ENCODE results near the gene SLFN5. TPM values are rescaled to one million over a fixed set of nuclear protein-coding genes. Genes with fewer than 3 reads are reported as not detected.
"Not testable (repeated sequence)": the region's sequence is repeated elsewhere in the genome, so short reads cannot be mapped to it uniquely, and the experiment has no call there.

Gene SLFN5
- total and polyA plus RNA-seq, 2 donors (not counting 1 experiment from before 2014, with no cell fraction given): 101 to 170 TPM

- H3K27me3 ChIP-seq (ENCODE audit: control insufficient read depth, insufficient read depth, low read length): no peaks in the 10 kb centered on the region
- H3K79me2 ChIP-seq (ENCODE audit: control insufficient read depth, insufficient read depth, low read length): no peaks in the 10 kb centered on the region
- DNase-seq (ENCODE audit: low read depth in 2 of 2): no peak
- H3K27ac ChIP-seq (ENCODE audit: insufficient read depth, low read length): no peak overlapping the region
- no peaks in the 10 kb centered on the region for H3K36me3 ChIP-seq (ENCODE audit: control insufficient read depth, insufficient read depth, low read length)
- H3K4me2 ChIP-seq (ENCODE audit: extremely low read depth, insufficient read depth, low read length): no peak overlapping the region
- no peak overlapping the region for H2AFZ ChIP-seq (ENCODE audit: low read length)
- H3K4me3 ChIP-seq (replicated peaks in 1 of 4; ENCODE audit: control extremely low read depth in 1 of 4, insufficient read depth in 1 of 4, low read depth in 3 of 4, low read length in 4 of 4): no peak overlapping the region
- H3K4me1 ChIP-seq (ENCODE audit: control insufficient read depth, extremely low read depth, insufficient read depth, low read length): peaks cover 8% of the 10 kb centered on the region
- no peaks in the 10 kb centered on the region for H4K20me1 ChIP-seq (ENCODE audit: control insufficient read depth, extremely low read depth, insufficient read depth, low read length)
- H3K9me3 ChIP-seq (ENCODE audit: control insufficient read depth, insufficient read depth, low read depth, low read length): no peaks in the 10 kb centered on the region
- no peak overlapping the region for H3K9ac ChIP-seq (ENCODE audit: insufficient read depth, low read length)
- TF ChIP-seq EZH2 (IDR thresholded peaks at IDR 0.05; ENCODE audit: low read length, missing control alignments): no peak
- TF ChIP-seq, protein P1, sequence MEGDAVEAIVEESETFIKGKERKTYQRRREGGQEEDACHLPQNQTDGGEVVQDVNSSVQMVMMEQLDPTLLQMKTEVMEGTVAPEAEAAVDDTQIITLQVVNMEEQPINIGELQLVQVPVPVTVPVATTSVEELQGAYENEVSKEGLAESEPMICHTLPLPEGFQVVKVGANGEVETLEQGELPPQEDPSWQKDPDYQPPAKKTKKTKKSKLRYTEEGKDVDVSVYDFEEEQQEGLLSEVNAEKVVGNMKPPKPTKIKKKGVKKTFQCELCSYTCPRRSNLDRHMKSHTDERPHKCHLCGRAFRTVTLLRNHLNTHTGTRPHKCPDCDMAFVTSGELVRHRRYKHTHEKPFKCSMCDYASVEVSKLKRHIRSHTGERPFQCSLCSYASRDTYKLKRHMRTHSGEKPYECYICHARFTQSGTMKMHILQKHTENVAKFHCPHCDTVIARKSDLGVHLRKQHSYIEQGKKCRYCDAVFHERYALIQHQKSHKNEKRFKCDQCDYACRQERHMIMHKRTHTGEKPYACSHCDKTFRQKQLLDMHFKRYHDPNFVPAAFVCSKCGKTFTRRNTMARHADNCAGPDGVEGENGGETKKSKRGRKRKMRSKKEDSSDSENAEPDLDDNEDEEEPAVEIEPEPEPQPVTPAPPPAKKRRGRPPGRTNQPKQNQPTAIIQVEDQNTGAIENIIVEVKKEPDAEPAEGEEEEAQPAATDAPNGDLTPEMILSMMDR (conservative IDR thresholded peaks at IDR 0.05 in 1 of 2, IDR thresholded peaks at IDR 0.05 in 1 of 2; ENCODE audit: low read depth in 1 of 2, low read length in 2 of 2): no peak
Measured at GRCh38 chr17:35297666-35298065, 54.8 kb downstream of the SLFN5 start.

DNA sequence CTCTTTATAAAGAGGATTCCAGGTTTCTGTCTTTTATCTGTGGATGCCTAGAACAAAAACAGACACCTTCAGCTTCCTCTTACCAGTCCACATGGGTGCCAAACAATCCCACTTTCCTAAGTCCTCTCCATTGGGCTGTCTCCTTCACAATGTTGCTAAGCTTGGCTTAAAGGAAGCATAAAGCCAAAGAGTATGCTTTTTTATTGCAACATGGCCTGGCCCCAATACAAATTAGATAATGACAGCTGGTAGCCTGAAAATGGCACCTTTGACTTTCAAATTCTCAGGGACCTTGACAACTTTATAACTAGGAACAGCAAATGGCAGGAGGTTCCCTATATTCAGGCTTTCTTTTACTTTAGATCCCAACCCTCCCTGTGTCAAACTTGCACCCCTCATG lies 55.8 kb downstream of the SLFN5 start:
- Histone ChIP-seq H3K9ac (ENCODE audit: insufficient read depth, low read length) (no peak overlapping the region), H3K9me3 (ENCODE audit: control insufficient read depth, insufficient read depth, low read depth, low read length) (no peaks in the 10 kb centered on the region), H3K36me3 (ENCODE audit: control insufficient read depth, insufficient read depth, low read length) (no peaks in the 10 kb centered on the region), H3K4me1 (ENCODE audit: control insufficient read depth, extremely low read depth, insufficient read depth, low read length) (peaks cover 8% of the 10 kb centered on the region), H3K4me3 (replicated peaks in 1 of 4; ENCODE audit: control extremely low read depth in 1 of 4, insufficient read depth in 1 of 4, low read depth in 3 of 4, low read length in 4 of 4) (no peak overlapping the region), H3K27ac (ENCODE audit: insufficient read depth, low read length) (no peak overlapping the region), H3K4me2 (ENCODE audit: extremely low read depth, insufficient read depth, low read length) (no peak overlapping the region), H3K27me3 (ENCODE audit: control insufficient read depth, insufficient read depth, low read length) (no peaks in the 10 kb centered on the region), H2AFZ (ENCODE audit: low read length) (no peak overlapping the region), H3K79me2 (ENCODE audit: control insufficient read depth, insufficient read depth, low read length) (no peaks in the 10 kb centered on the region), H4K20me1 (ENCODE audit: control insufficient read depth, extremely low read depth, insufficient read depth, low read length) (no peaks in the 10 kb centered on the region)
- no peak for DNase-seq (ENCODE audit: low read depth in 2 of 2)
- TF ChIP-seq, protein P1 (conservative IDR thresholded peaks at IDR 0.05 in 1 of 2, IDR thresholded peaks at IDR 0.05 in 1 of 2; ENCODE audit: low read depth in 1 of 2, low read length in 2 of 2): no peak

DNA sequence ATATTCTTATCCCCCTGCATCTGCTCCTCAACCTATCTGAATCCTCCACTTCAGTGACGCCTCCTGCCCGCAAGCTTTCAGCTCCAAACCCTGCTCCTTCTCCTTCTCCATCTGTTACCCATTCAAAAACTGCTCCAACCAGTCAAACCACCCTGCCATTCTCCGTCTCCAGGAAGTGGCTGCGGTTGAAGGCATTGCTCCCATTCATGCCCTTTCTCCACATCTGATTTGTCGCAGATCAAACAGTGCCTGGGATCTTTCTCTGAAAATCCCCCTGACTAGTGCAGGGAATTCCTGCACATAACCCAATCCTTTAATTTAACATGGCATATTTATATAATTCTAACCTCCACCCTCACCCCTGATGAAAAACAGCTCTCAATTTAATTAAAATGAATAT lies 56.3 kb downstream of the SLFN5 start:
- H3K4me1 ChIP-seq (ENCODE audit: control insufficient read depth, extremely low read depth, insufficient read depth, low read length): peaks cover 8% of the 10 kb centered on the region
- no peaks in the 10 kb centered on the region for H3K79me2 ChIP-seq (ENCODE audit: control insufficient read depth, insufficient read depth, low read length)
- H4K20me1 ChIP-seq (ENCODE audit: control insufficient read depth, extremely low read depth, insufficient read depth, low read length): no peaks in the 10 kb centered on the region
- no peaks in the 10 kb centered on the region for H3K36me3 ChIP-seq (ENCODE audit: control insufficient read depth, insufficient read depth, low read length)
- TF ChIP-seq EZH2 (IDR thresholded peaks at IDR 0.05; ENCODE audit: low read length, missing control alignments): no peak
- TF ChIP-seq, protein P1 (conservative IDR thresholded peaks at IDR 0.05 in 1 of 2, IDR thresholded peaks at IDR 0.05 in 1 of 2; ENCODE audit: low read depth in 1 of 2, low read length in 2 of 2): no peak
- H3K4me3 ChIP-seq (replicated peaks in 1 of 4; ENCODE audit: control extremely low read depth in 1 of 4, insufficient read depth in 1 of 4, low read depth in 3 of 4, low read length in 4 of 4): no peak overlapping the region
- DNase-seq (ENCODE audit: low read depth in 2 of 2): no peak
- H3K27ac ChIP-seq (ENCODE audit: insufficient read depth, low read length): no peak overlapping the region
- H3K27me3 ChIP-seq (ENCODE audit: control insufficient read depth, insufficient read depth, low read length): no peaks in the 10 kb centered on the region
- H3K9ac ChIP-seq (ENCODE audit: insufficient read depth, low read length): no peak overlapping the region
- H2AFZ ChIP-seq (ENCODE audit: low read length): no peak overlapping the region
- no peak overlapping the region for H3K4me2 ChIP-seq (ENCODE audit: extremely low read depth, insufficient read depth, low read length)
- H3K9me3 ChIP-seq (ENCODE audit: control insufficient read depth, insufficient read depth, low read depth, low read length): no peaks in the 10 kb centered on the region

- not testable (repeated sequence) for H4K20me1 ChIP-seq (ENCODE audit: control insufficient read depth, extremely low read depth, insufficient read depth, low read length); H3K9me3 ChIP-seq (ENCODE audit: control insufficient read depth, insufficient read depth, low read depth, low read length); H3K4me1 ChIP-seq (ENCODE audit: control insufficient read depth, extremely low read depth, insufficient read depth, low read length); H3K79me2 ChIP-seq (ENCODE audit: control insufficient read depth, insufficient read depth, low read length); H3K36me3 ChIP-seq (ENCODE audit: control insufficient read depth, insufficient read depth, low read length); H3K27me3 ChIP-seq (ENCODE audit: control insufficient read depth, insufficient read depth, low read length); DNase-seq (ENCODE audit: low read depth in 2 of 2); H3K27ac ChIP-seq (ENCODE audit: insufficient read depth, low read length); H3K4me3 ChIP-seq (replicated peaks in 1 of 4; ENCODE audit: control extremely low read depth in 1 of 4, insufficient read depth in 1 of 4, low read depth in 3 of 4, low read length in 4 of 4); H2AFZ ChIP-seq (ENCODE audit: low read length); H3K9ac ChIP-seq (ENCODE audit: insufficient read depth, low read length); H3K4me2 ChIP-seq (ENCODE audit: extremely low read depth, insufficient read depth, low read length)
Measured at GRCh38 chr17:35309345-35309744, 66.5 kb downstream of the SLFN5 start.
